ENCODE measurements around the gene FIBP. TPM values are rescaled to one million over a fixed set of nuclear protein-coding genes. Genes with fewer than 3 reads are reported as not detected.
A peak's percentile ranks its signal among the peaks of the same experiment; 100 is the strongest.

The FIBP gene
- 10 to 100 TPM; 37.8 to 44.3 TPM for total RNA-seq
- long read RNA-seq, transcript FIBP-202 (10 exons, 1,248 nt): major isoform, 47 of 58 reads
- long read RNA-seq, partial matches to known transcripts: 1 of 58 reads
- long read RNA-seq, other reads (novel, unspliced or antisense): 6 of 58 reads

DNA sequence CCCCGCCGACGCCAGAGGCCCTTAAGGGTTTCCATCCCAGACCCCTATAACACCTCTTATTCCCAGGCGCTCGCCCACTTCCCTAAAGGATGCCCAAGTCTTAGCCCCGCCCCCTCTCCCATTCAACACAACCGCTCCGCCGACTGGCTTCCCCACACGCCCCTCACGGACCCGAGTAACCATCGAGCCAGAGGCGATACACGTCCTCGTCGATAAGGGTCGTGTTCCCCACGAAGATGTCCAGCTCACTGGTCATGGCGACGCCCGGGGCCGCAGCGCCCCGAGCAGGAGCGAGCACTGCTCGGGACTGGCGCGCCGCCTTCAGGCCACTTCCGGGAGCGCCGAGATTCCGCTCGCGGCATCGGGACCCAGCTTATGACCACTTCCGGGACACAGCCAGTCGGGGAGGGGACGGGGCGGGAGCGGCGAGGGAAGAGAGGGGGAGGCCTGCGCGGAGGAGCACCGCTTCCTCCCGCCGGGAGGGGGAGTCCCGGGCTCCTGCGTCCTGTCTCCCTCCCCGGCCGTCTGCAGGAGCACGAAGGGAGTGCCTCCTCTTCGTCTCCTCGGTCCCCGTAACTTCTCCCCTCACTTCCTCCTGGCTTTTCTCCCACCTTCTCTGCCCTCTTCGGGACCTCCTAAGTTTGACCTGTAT is at the start of gene FIBP:
FIBP (minus strand) TSS at position 309 of the 652 bp plus-strand sequence; CDS start at position 256, 53 bp downstream.
- intact Hi-C loops (cut with DNase I): loop anchor here (1.0 to 10.0 kb wide), 2 partner anchors 73 to 77 kb away; partner anchors contain the start of gene SART1 (in 2 of the 2)
- peak; percentile 82 to 84 for ATAC-seq
- DNase-seq: peak; percentile 97

DNA sequence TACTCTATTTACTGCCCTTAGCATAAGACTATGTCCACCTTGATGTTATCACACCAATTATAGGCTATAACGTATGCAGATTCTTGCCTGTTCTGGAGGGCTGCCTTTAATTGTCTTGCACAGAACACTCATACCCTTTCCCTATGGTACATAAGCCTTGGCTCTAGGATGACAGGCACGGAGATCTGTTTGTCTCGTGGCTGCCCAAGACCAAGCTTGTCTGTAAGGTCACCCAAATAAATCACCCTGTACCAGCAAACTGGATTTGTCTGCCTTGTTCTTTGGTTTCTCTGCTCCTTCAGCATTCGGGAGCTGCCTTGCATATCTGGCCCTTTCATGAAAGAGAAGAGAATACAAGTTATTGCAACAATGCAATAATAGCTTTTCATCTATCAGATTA is 49.5 kb upstream of the FIBP start:
- intact Hi-C loops (cut with DNase I): no loop called here
- ATAC-seq (no peak), DNase-seq (no peak)

DNA sequence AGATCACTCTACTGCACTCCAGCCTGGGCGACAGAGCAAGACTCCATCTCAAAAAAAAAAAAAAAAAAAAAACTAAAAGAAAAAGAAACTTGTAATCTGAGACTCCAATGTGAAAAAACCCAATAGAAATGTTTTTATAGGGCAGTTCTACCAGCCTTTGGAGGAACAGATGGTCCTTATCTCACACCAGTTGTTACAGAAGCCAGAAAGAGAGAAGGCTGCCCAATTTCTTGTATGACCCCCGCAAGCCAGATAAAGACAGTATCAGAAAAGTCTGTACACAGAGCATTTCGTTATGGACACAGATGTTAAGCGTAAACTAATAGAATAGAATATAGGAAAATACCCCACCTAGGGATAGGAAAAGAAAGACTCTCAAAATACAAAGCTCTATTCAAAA is 45.7 kb upstream of the FIBP start:
- intact Hi-C loops (cut with DNase I): no loop called here
- ATAC-seq (no peak), DNase-seq (no peak)

DNA sequence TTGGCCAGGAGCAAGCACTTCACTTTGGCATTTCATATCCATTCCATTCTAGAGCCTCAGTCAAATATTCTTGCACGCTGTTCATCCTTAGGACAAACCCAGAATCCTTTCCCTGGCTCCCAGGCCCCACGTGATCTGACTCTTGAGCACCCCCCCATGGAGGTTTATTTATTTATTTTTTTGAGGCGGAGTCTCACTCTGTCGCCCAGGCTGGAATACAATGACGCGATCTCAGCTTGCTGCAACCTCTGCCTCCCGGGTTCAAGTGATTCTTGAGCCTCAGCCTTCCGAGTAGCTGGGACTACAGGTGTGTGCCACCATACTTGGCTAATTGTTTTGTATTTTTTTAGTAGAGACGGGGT is 44.3 kb upstream of the FIBP start:
- DNase-seq (no peak), ATAC-seq (no peak)
- intact Hi-C loops (cut with DNase I): no loop called here

DNA sequence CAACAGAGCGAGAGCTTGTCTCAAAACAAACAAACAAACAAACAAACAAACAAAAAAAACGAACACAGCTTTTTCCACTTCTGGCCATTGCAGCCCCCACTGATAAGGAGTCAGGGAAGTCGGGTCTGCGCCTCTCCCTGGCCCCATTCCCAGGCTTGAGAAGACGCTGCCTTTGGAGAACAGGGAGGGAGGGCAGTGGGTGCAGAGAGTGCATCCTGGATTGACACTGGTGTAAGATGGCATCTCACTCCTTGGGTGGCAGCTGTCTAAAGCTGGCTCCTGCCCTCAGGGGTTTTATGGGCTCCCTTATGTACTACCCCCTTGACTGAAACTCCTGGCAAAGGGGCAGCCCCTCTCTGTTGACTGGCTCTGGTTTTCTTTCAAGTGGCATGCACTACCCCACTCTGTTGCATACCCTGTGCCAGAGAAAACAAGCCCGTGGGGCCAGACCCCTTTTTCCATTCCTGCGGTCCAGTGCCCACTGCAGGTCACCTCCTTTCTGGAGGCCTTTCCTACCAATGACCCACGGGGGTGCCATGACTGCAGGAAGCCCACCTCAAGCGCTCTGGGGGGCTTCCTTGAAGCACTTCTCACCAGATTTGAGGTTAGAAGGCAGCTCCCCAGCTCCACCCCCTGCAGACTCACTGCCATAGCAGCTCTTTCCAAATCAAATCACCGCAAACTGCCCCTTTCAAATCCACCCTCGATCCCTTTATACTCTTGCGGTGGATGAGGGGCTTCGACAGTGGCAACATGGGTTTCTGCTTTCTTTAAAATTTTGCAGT is 43.7 kb upstream of the FIBP start:
- intact Hi-C loops (cut with DNase I): no loop called here
- DNase-seq: no peak
- ATAC-seq: no peak

DNA sequence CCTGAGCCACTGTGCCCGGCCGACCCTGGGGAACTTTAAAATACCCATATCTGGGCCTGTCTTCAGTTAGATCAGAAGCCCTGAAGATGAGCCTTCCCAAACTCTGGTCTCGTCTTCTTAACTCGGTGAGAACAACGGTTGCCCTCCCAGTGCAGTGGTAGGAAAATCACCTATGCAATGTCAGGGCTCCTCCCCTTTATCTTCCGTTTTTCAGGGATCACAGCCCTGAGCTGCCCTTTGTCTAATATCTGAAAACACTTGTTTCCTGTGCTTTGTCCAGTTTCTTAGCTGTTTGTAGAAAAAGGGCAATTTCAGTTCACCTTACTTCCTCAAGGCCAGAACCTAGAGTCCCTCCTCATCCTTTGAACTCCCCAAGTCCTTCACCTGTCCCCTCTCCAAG is 40.4 kb upstream of the FIBP start:
- ATAC-seq: no peak
- DNase-seq: no peak
- intact Hi-C loops (cut with DNase I): no loop called here

DNA sequence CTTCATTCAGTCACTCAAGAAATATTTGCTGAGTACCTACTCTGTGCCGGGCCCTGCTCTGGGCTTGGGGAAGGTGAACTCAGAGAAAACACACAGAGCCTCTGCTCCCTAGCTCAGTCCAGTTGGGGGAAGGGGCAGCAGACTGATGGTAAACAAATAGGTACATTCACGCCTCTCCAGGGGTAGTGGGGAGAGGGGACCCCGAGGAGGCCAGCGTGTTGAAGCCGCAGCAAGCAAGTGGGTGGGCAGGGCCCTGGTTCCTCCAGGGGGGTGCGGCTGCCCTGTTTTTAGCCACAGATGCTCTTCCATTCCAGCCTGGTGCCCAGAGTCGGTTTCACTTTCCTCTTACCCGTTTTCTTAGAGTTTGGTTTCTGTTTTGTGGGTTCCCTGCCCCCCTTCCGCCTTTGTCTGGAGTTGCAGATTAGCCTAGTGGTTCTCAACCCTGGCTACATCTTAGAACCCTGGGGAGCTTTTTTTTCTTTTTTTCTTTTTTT is 39.7 kb upstream of the FIBP start:
- peak; percentile 24 to 39 for ATAC-seq
- intact Hi-C loops (cut with DNase I): no loop called here
- no peak for DNase-seq

DNA sequence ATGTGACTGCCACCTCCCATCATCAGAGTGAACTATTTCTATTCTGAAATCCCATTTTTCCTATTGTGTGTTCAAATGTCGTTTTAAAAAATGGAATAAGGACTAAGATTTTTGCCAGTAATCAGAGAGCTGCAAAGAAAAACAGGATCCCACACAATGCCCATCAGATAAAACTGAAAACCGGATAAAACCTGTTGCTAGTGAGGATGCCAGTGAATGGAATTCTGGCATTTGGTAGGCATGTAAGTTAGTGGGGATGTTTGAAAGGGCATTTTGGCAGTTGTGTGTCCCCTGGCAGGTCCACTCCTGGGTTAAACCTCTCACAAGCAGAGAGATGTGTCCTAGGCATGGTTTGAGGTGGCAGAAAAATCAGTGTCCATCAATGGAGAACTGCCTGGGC is 37.1 kb upstream of the FIBP start:
- ATAC-seq (no peak), DNase-seq (no peak)
- intact Hi-C loops (cut with DNase I): no loop called here

DNA sequence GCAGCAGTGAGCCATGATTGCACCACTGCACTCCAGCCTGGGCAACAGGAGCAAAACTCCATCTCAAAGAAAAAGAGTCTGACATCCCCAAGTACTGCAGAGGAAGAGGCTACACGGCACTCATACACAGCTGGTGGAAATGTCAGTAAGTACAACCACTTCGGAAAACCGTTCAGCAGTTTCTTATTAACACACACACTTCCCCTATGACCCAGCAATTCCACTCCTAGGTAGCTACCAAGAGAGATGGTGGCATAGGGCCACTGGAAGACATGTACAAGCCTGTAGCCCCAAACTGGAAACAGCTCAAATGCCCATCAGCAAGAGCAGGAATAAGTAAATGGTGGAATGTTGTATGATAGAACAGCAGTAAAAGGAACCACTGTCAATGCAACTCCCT is 34.3 kb upstream of the FIBP start:
- DNase-seq (no peak), ATAC-seq (no peak)
- intact Hi-C loops (cut with DNase I): no loop called here

DNA sequence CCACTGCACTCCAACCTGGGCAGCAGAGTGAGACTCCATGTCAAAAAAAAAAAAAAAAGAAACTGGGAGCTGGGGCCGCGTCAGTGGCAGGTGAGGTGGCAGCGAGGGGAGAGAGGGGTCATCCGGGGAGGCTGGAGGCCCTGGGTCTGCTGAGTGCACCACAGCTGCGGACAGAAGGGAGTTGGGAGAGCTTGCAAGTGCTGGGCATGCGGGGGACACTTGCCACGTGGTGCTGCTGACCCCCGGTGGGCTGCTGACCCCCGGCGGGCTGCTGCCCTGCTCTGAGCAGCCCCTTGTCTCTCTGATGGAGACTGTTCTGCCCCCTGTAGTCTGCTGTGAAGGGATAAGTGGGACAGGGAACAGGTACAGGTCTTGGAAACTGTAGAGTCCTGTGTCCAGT is 33.6 kb upstream of the FIBP start:
- DNase-seq: no peak
- ATAC-seq: no peak
- intact Hi-C loops (cut with DNase I): no loop called here

DNA sequence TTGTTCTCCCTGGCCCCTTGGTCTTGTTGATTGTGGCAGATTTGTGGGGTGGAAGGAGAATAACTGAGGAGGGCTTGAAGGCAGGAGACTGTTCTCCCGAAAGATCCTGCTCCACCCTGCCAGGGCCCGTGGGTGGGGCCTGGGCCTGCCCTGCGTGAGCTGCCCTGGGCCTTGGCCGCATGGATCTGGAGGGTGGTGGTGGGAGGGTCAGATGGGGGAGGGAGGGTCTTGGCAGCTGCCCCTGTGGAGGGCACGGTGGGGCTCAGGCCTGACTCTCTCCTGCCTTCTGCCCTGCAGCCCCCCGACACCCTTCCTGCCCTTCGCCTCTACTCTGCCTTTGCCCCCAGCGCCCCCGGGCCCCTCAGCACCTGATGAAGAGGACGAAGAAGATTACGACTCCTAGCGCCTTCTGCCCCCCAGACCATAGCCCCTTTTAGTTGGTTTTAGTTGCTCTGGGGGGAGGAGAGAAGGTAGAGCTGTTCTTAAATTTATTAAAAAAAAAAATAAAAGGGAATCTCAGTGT is 32.8 kb upstream of the FIBP start:
- intact Hi-C loops (cut with DNase I): no loop called here
- DNase-seq (no peak), ATAC-seq (no peak)

DNA sequence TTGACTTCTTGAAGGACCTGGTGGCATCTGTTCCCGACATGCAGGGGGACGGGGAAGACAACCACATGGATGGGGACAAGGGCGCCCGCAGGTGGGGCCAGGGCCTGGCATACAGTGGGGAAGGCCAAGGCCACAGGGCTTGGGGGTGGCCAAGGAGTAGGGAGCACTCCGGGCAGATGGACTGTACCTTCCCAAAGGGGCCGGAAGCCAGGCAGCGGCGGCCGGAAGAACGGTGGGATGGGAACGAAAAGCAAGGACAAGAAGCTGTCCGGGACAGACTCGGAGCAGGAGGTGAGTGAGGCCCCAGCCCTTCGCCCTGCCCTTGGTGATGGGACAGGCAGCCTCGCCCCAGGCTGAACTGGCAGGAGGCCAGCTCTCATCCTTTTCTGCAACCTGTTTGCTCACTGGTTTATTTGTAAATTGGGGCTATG is 32.1 kb upstream of the FIBP start:
- DNase-seq (no peak), ATAC-seq (no peak)
- intact Hi-C loops (cut with DNase I): no loop called here

DNA sequence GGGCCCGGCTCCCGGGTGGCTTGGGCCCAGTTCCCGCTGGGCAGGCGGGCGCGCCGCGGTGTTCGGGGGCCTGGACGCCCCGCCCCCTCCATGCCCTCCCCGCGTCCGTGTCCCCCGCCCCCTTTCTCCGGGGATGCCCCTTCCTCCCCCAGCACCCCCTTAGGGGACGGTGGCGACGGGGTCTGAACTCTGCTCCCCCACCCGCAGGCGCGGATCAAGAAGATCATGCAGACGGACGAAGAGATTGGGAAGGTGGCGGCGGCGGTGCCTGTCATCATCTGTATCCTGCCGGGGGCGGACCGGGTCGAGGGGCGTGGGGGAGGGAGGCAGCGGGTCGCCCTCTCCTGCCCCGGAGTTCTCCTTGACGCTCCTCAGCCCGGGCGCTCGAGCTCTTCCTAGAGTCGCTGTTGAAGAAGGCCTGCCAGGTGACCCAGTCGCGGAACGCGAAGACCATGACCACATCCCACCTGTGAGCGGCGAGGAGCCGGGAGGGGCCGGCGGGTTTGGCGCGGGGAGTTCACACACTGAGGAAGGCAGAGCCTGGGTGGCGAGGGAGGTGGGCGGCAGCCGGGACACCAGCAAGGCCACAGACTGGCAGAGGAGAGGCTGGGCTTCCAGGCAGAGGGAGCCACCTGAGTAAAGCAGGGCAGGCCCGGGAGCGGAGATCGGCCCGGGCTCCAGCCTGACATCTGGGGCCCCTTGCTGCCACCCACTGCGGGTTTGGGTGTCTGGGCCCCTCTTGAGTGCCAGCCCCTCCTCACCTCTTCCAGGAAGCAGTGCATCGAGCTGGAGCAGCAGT is 31.5 kb upstream of the FIBP start:
- intact Hi-C loops (cut with DNase I): loop anchor here in 1 of 2 donors (5.0 kb wide), 1 partner anchor 43 kb away; the partner anchor contains the start of gene SART1

DNA sequence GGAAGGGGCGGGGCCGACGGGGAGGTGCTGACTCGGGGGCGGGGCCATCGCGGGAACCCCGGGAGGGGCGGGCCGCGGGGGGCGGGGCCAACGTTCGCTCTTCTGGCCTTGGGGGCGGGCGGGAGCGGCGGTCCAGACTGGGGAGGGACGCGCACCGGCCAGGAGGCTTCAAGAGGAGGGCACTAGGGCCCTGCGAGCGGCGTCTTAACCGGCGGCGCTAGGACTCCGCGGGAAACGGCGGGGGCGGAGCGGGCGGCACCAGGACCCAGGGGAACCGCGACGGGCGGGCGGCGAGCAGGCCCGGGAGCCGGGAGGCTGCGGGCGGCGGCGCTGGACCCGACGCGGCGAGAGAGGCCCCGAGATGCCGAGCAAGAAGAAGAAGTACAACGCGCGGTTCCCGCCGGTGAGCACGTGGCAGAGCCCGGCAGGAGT is 30.9 kb upstream of the FIBP start, which contains the start of gene DRAP1:
DRAP1 (plus strand) TSS at position 286 of the 432 bp plus-strand sequence; CDS start at position 362, 76 bp downstream.
- intact Hi-C loops (cut with DNase I): loop anchor here in 1 of 2 donors (5.0 kb wide), 1 partner anchor 43 kb away; the partner anchor contains the start of gene SART1
- DNase-seq (peak; percentile 99), ATAC-seq (peak; percentile 93 to 95)

More for the DNA sequence above, 31.5 kb upstream of the FIBP start:
- ATAC-seq (peak; percentile 29 to 44), DNase-seq (peak; percentile 74)

DNA sequence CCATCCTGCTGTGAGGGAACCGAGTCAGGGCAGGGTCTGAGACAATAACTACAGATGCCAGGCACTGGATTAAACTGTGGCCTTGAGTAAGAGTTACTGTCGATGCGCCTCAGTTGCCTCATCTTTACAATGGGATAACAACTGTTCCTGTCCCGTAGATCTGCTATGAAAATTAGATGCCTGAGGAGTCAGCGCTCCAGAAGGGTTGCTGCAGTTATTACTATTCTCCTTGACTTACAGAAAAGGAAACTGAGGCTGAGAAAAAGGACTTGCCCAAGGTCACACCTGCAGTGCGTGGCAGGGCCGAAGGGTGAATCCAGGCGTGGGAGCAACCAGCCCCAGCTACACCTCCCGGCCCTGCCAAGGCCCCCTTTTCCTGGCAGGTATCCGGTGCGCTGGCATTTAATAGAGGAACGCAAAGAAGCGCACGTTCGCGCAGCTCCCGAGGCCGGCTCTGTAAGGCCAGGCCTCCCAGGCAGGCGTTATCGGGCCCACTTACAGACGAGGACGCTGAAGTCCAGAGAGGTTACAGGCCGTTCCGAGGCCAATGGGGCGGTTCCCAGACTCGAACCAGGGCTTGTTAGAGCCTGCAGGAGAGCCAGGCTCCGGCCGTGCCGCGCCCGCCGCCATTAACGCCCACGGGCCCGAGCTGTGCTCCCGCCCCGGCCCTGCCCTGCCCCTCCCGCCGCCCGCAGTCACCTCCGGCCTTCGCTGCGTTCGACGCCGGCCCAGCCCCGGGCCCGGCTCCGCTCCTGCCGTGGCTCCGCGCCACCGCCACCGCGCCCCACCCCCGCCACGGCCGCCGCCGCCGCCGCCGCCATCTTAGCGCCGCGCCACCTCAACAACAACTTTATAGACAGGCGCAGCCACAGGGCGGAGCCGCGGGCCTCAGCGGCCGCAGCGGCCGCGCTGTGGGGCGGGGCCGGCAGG is 30.2 kb upstream of the FIBP start, which contains the start of gene C11orf68:
C11orf68 (minus strand) TSS at position 852 of the 930 bp plus-strand sequence; CDS start at position 821, 31 bp downstream.
- DNase-seq (no peak), ATAC-seq (no peak)
- intact Hi-C loops (cut with DNase I): loop anchor here in 1 of 2 donors (5.0 kb wide), 1 partner anchor 44 kb away; the partner anchor contains the start of gene SART1

DNA sequence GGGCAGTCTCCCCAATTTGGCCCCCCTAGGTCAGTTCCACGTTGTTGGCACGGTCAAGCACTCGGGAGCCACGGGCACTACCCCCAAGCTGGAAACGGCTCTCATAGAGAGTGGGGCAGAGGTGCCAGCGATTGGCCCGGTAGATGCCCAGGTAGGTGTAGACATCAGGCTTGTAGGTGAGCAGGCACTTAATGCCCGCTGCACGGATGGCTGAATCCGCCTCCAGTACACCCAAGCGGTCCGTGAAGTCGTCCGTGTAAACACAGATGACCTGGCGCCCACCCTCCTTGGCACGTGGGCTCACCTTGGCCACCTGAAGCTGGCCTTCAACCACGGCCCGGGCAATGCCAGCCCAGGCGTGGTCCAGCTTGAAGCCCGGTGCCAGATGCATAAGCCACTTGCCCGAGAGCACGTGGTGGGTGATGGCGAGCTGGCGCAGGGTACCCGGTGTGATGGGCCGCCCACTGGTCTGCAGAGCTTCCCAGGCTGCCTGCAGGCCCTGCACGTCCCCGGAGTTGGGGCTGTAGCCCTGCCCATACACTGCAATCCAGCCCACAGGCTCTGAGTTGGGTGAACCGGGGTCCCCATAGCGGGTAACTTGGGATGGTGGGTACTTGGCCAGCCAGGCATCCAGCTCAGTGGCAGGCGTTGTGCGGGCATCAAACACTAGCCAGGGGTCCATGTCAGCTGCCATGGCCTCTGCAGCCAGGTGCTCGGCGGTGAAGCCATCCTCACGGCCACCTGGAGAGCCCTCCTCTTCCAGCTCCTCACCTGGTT is 29.4 kb upstream of the FIBP start:
- intact Hi-C loops (cut with DNase I): loop anchor here in 1 of 2 donors (2.0 to 5.0 kb wide), 2 partner anchors 27 to 45 kb away; partner anchors contain the start of genes CCDC85B and SART1
- no peak for ATAC-seq

DNA sequence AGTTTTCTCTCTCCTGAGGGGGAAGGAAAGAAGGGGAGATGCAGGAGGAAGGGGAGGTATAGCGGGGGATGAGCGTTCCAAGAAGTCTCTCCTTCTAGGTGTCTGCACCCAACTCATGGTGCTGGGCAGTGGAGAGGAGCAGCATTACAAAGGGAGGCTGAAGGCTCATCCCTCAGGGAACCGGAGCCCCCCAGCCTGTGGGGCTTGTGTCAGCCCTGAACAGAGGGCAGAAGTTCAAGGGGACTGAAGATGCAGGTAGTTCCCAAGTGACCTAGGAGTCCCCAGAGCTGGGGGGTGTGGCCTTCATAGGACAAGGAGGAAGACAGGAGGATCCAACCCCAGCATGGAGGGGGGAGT is 28.8 kb upstream of the FIBP start:
- intact Hi-C loops (cut with DNase I): loop anchor here in 1 of 2 donors (2.0 to 5.0 kb wide), 2 partner anchors 26 to 45 kb away; partner anchors contain the start of genes CCDC85B and SART1
- DNase-seq (no peak), ATAC-seq (no peak)

More for the DNA sequence above, 29.4 kb upstream of the FIBP start:
- DNase-seq: peak; percentile 33
